Right lobe of liver (tissue), 4 donors: ENCODE data around the gene NDUFA3.

Experiments used
- POLR2A ChIP-seq: fragments of 450-650 bp; IDR thresholded peaks from one replicate; pipeline ENCODE4 v1.6.1; 2017; ENCODE audit warnings: antibody characterized with exemption, mild to moderate bottlenecking
- TF ChIP-seq, protein P1 (sequence below), 4 donors: fragments of 200-600 bp in 3 of 4; fragments of 450-650 bp in 1 of 4; IDR thresholded peaks; one replicate each; pipeline versions ENCODE4 v1.5.1 to v1.8.0; 2016 to 2022; ENCODE audit warnings: antibody characterized with exemption in 4 of 4, mild to moderate bottlenecking in 2 of 4
- donor health status: DM: no; HTN: no; CAD: no.
- donor health status: DM: no; HTN: no; CAD: no.
- donor health status: DM: no; HTN: yes; CAD: no.

DNA sequence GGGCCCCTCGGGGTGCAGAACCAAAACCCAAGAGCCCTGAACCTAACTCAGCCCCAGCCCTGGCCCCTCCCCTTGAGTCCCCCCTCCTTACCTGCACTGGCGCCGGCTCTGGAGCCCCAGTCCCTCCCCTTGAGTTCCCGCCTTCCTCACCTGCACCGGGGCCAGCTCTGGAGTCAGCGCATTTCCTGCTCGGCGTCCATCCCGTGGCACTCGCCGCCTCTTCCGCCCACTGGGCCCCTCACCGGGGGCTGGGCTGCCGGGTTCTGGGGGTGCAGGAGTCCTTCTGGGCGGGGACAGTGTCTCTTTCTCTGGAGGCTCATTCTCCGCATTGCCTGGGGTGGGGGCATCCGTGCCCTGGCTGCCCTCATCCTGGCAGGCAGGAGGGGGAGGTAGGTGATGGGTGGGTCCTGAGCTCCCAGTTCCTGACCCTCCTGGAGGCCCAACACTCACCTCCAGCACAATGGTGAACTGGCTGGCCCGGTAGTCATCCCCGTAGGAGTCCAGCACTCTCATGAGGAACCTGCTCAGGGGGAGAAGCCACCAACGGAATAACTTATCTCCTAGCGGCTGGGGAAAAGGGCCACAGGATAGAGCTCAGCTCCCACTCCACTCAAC, 5.3 kb downstream of the NDUFA3 start:
- no peak for TF ChIP-seq POLR2A
- TF ChIP-seq, protein P1, sequence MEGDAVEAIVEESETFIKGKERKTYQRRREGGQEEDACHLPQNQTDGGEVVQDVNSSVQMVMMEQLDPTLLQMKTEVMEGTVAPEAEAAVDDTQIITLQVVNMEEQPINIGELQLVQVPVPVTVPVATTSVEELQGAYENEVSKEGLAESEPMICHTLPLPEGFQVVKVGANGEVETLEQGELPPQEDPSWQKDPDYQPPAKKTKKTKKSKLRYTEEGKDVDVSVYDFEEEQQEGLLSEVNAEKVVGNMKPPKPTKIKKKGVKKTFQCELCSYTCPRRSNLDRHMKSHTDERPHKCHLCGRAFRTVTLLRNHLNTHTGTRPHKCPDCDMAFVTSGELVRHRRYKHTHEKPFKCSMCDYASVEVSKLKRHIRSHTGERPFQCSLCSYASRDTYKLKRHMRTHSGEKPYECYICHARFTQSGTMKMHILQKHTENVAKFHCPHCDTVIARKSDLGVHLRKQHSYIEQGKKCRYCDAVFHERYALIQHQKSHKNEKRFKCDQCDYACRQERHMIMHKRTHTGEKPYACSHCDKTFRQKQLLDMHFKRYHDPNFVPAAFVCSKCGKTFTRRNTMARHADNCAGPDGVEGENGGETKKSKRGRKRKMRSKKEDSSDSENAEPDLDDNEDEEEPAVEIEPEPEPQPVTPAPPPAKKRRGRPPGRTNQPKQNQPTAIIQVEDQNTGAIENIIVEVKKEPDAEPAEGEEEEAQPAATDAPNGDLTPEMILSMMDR (IDR thresholded peaks at IDR 0.05), result no peak
